ENCODE measurements around the gene TFF3.

Gene TFF3

GRCh38 chr21:42321845-42322244 lies 6.6 kb upstream of the TFF3 start:
- TF ChIP-seq SCRT1 (tag by site-specific recombination; IDR thresholded peaks at IDR 0.05; ENCODE audit: borderline replicate concordance) (no peak), KLF16 (tag by site-specific recombination; IDR thresholded peaks at IDR 0.05) (no peak), ZNF416 (tag by site-specific recombination; IDR thresholded peaks at IDR 0.05) (no peak), ZNF747 (tag by site-specific recombination; IDR thresholded peaks at IDR 0.05) (no peak), REPIN1 (tag by site-specific recombination; IDR thresholded peaks at IDR 0.05; ENCODE audit: low read depth) (no peak), ZNF23 (tag by site-specific recombination; IDR thresholded peaks at IDR 0.05; ENCODE audit: borderline replicate concordance) (no peak), ZNF302 (tag by site-specific recombination; IDR thresholded peaks at IDR 0.05; ENCODE audit: low read depth) (no peak), HOXC10 (CRISPR knock-in tag; IDR thresholded peaks at IDR 0.05) (no peak), ZNF677 (tag by site-specific recombination; IDR thresholded peaks at IDR 0.05) (no peak), ZNF366 (tag by site-specific recombination; conservative IDR thresholded peaks at IDR 0.05) (no peak), ZNF404 (tag by site-specific recombination; IDR thresholded peaks at IDR 0.05) (no peak), ZNF266 (tag by site-specific recombination; IDR thresholded peaks at IDR 0.05; ENCODE audit: low read depth) (no peak), ZNF155 (tag by site-specific recombination; IDR thresholded peaks at IDR 0.05) (no peak), GLIS1 (tag by site-specific recombination; IDR thresholded peaks at IDR 0.05) (no peak), ZNF157 (tag by site-specific recombination; IDR thresholded peaks at IDR 0.05) (no peak), ZSCAN16 (tag by site-specific recombination; IDR thresholded peaks at IDR 0.05) (no peak)
- TF ChIP-seq, protein P1, sequence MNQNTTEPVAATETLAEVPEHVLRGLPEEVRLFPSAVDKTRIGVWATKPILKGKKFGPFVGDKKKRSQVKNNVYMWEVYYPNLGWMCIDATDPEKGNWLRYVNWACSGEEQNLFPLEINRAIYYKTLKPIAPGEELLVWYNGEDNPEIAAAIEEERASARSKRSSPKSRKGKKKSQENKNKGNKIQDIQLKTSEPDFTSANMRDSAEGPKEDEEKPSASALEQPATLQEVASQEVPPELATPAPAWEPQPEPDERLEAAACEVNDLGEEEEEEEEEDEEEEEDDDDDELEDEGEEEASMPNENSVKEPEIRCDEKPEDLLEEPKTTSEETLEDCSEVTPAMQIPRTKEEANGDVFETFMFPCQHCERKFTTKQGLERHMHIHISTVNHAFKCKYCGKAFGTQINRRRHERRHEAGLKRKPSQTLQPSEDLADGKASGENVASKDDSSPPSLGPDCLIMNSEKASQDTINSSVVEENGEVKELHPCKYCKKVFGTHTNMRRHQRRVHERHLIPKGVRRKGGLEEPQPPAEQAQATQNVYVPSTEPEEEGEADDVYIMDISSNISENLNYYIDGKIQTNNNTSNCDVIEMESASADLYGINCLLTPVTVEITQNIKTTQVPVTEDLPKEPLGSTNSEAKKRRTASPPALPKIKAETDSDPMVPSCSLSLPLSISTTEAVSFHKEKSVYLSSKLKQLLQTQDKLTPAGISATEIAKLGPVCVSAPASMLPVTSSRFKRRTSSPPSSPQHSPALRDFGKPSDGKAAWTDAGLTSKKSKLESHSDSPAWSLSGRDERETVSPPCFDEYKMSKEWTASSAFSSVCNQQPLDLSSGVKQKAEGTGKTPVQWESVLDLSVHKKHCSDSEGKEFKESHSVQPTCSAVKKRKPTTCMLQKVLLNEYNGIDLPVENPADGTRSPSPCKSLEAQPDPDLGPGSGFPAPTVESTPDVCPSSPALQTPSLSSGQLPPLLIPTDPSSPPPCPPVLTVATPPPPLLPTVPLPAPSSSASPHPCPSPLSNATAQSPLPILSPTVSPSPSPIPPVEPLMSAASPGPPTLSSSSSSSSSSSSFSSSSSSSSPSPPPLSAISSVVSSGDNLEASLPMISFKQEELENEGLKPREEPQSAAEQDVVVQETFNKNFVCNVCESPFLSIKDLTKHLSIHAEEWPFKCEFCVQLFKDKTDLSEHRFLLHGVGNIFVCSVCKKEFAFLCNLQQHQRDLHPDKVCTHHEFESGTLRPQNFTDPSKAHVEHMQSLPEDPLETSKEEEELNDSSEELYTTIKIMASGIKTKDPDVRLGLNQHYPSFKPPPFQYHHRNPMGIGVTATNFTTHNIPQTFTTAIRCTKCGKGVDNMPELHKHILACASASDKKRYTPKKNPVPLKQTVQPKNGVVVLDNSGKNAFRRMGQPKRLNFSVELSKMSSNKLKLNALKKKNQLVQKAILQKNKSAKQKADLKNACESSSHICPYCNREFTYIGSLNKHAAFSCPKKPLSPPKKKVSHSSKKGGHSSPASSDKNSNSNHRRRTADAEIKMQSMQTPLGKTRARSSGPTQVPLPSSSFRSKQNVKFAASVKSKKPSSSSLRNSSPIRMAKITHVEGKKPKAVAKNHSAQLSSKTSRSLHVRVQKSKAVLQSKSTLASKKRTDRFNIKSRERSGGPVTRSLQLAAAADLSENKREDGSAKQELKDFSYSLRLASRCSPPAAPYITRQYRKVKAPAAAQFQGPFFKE (tag by site-specific recombination; IDR thresholded peaks at IDR 0.05; ENCODE audit: borderline replicate concordance): no peak
- TF ChIP-seq, protein P2, sequence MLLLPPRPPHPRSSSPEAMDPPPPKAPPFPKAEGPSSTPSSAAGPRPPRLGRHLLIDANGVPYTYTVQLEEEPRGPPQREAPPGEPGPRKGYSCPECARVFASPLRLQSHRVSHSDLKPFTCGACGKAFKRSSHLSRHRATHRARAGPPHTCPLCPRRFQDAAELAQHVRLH (tag by site-specific recombination; IDR thresholded peaks at IDR 0.05): no peak
- TF ChIP-seq, protein P3, sequence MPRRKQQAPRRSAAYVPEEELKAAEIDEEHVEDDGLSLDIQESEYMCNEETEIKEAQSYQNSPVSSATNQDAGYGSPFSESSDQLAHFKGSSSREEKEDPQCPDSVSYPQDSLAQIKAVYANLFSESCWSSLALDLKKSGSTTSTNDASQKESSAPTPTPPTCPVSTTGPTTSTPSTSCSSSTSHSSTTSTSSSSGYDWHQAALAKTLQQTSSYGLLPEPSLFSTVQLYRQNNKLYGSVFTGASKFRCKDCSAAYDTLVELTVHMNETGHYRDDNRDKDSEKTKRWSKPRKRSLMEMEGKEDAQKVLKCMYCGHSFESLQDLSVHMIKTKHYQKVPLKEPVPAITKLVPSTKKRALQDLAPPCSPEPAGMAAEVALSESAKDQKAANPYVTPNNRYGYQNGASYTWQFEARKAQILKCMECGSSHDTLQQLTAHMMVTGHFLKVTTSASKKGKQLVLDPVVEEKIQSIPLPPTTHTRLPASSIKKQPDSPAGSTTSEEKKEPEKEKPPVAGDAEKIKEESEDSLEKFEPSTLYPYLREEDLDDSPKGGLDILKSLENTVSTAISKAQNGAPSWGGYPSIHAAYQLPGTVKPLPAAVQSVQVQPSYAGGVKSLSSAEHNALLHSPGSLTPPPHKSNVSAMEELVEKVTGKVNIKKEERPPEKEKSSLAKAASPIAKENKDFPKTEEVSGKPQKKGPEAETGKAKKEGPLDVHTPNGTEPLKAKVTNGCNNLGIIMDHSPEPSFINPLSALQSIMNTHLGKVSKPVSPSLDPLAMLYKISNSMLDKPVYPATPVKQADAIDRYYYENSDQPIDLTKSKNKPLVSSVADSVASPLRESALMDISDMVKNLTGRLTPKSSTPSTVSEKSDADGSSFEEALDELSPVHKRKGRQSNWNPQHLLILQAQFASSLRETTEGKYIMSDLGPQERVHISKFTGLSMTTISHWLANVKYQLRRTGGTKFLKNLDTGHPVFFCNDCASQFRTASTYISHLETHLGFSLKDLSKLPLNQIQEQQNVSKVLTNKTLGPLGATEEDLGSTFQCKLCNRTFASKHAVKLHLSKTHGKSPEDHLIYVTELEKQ (tag by site-specific recombination; IDR thresholded peaks at IDR 0.05; ENCODE audit: borderline replicate concordance): no peak
- POLR2A ChIA-PET: no interaction called here
- Histone ChIP-seq H3K4me3 (ENCODE audit: low read depth, low read length) (no peak overlapping the region), H3K4me1 (ENCODE audit: control insufficient read depth, insufficient read depth, low read length) (no peaks in the 10 kb centered on the region), H3K9me3 (ENCODE audit: control insufficient read depth, insufficient read depth, low read depth, low read length) (no peaks in the 10 kb centered on the region), H3K27ac (ENCODE audit: extremely low read depth, low read depth, low read length) (no peak overlapping the region), H3K36me3 (ENCODE audit: control insufficient read depth in 2 of 2, insufficient read depth in 1 of 2, low read length in 2 of 2) (no peaks in the 10 kb centered on the region)
- CTCF ChIA-PET: interaction anchor here (1.3 to 3.9 kb wide), 2 partner anchors 12 to 158 kb away, joined by 3 to 26 read pairs; no protein-coding TSS in a partner anchor
